Colon (tissue), 2 donors: Measurements from ENCODE around the gene S100A12.
"Not testable (repeated sequence)": the region's sequence is repeated elsewhere in the genome, so short reads cannot be mapped to it uniquely, and the experiment has no call there.

Experiments
- FAIRE-seq: peaks from 2 replicates; lab custom pipeline; 2012; peaks lifted over from hg19 to GRCh38; lab: Jason Lieb, UNC
- donor health status: control.
- donor health status: control.

S100A12 gene

DNA sequence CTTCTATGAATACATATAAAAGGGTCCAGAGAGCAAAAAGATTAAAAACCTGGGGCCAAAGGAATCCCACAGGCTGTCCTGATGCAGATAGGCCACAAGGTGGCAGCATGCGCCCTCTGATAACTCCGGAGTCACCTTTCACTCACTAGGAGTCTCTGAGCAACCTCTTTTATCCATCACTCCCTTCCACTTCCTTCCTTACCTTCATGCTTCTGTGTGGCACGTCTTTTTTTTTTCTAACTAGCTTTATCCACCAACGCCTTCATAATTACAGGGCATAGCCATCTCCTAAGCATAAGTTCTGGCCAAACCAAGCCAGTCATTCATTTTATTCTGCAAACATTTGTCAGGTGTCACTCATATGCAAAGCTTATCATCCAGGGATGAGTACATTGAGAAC lies 22.9 kb downstream of the S100A12 start:
- no peak for FAIRE-seq

DNA sequence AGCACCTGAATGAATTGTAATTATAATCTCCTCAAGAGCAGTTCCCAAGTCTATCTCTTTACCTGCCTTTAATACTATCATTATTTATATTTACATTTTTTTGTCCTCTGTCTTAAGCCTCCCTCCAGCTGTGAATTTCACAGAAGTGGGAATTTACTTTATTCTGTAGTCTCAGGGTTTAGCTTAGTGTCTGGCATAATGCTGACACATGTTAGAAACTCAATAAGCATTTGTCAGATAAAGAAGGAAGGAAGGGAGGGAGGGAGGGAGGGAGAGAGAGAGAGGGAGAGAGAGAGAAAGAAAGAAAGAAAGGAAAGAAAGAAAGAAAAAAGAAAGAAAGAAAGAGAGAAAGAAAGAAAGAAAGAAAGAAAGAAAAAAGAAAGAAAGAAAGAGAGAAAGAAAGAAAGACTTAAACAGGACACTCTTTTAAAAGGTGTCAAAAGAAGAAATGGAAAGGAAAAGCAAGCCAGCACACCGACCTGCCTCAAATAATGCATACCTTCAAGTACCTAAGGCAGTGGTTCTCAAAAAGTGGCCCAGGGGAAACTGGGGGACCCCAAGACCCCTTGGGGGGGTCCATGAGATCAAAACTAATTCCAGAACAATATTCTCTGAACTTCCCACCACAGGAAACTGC lies 25.0 kb downstream of the S100A12 start:
- no peak for FAIRE-seq

DNA sequence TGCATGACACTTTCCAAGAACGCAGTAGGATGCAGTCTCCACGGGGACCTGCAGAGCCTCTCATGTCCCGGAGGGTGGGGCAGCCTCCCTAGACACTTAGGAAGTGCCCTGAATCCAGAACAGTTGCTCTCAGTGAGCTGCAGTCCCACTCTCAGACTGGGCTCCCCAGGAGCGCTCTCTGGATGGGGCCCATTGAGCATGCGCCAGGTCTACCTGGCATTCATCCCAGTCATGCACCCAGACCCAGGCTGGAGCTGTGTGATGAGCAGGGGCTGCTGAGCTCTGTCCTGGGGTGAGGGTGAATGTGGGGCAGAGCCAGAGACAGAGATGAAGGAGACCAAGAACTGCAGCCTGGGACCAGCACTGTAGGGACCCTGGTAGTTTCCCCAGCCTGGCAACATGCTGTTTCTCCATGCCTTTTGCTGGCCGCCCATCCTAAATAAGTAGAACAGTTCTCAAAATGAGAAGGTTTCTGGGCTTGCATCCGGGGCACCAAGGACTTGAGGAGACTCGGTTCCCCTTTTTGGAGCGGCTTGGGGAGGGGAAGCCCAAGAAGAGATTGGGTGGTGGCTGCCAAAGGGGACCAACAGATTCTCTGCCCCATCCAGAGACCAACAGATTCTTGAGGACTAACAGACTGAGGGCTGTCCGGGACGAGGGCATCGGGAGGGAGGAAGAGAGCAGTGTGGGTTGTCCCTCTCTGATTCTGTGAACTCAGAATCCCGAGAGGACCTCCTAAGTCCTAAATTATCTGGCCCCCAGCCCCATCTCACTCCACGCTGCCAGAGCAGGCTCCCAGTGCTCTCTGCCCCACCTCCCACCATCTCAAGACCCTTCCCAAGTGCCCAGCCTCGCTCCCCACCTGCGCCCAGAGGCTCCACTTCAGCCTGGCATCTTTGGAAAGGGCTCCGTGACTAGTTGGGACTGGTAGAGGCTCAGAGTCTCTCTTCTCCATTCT lies 25.8 kb downstream of the S100A12 start:
- no peak for FAIRE-seq

DNA sequence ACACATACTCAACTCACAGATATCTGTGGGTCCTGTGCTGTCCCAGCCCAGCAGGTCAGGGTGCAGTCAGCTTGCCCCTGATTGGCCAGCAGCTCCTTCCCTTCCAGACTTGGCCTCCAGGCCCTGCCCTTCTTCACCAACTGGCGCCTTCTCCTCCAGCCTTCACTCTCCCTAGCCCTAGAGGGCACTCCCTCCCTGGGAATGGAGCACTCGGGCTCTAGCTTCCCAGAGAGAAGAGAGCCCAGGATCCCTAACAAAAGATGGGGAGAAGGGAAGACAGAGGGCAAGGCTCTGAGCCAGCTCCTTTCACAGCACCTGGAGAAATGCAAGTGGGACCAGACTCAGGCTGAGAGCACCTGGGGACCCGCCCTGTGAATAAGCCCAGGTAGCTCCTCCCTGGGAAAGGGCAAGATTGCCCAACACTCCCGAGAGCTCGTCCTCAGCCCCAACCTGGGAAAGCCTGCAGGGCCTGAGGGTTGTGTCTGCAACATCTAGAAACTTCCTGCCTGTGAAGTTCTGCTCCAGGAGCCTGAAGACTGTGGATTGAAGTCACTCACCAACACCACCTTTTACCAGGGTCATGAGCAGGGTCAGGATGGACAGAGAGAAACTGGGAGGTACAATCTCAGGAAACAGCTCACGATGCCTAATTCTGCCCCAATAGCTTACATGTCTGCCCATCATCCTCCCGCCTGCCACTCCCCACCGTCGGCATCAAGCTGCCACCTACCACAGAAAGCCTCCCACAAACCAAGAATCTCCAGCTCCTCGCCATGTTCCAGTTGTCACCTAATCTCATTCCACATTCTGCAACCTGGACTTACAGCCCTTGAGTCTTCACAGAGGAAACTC lies 26.7 kb downstream of the S100A12 start, which contains the start of gene PGLYRP4:
PGLYRP4 (minus strand) TSS at position 331 of the 852 bp plus-strand sequence. CDS start 909 bp downstream, outside the sequence.
- FAIRE-seq, result no peak

DNA sequence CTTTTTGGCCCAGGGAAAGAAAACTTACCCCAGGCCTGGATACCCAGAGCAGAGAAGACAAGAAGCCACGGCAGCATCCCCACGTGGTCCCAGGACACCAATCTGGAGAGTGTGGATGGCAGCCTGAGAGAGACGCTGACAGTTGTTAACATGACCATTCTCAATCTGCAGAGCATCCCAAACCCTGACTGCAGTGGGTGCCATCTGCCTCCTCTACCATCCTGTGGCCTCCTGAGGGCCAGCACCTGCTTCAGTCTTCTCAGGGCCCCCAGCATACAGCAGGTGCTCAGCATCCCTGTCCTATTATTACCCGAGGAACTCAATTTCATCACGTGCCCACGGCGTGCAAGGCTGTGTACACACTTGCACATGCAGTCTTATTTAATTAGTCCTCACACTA lies 27.6 kb downstream of the S100A12 start:
- no peak for FAIRE-seq

DNA sequence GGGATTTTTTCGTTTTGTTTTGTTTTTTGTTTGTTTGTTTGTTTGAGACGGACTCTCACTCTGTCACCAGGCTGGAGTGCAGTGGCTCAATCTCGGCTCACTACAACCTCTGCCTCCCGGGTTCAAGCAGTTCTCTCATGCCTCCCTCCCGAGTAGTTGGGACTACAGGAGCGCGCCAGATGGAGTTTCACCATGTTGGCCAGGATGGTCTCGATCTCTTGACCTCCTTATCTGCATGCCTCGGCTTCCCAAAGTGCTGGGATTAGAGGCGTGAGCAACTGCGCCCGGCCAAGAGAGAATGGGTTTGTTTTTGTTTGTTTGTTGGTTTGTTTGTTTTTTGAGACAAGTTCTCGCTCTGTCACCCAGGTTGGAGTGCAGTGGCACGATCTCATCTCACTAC lies 28.4 kb downstream of the S100A12 start:
- not testable (repeated sequence) for FAIRE-seq

DNA sequence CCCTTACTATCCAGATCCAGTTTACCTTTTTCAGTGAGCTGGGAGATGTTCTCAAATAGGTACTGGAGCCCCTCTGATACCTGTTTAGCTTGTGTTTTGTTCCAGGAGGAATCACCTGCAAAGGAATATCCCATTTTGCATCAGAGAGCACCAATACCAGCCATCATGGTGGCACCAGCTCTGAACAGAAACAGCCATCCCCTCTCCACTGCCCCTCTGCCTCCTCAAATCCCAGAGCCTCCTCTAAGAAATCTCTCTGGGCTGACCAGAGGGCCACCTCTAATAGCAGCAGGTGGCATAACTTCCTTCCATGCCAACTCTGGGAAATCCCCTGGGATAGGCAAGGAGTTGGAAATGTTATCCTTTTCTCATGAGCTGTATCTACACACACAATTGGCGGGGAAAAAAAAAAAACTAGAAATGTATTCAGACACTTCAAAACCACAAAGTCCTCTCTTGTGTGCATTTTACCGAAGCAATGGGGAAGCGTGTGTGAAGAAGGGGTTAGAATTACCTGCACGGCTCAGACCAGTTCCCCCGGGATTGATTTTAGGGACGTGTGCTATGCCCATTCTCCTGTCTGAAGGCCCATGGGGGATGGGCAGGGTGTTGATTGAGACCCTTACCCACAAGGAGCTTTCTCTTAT lies 29.2 kb downstream of the S100A12 start:
- no peak for FAIRE-seq

DNA sequence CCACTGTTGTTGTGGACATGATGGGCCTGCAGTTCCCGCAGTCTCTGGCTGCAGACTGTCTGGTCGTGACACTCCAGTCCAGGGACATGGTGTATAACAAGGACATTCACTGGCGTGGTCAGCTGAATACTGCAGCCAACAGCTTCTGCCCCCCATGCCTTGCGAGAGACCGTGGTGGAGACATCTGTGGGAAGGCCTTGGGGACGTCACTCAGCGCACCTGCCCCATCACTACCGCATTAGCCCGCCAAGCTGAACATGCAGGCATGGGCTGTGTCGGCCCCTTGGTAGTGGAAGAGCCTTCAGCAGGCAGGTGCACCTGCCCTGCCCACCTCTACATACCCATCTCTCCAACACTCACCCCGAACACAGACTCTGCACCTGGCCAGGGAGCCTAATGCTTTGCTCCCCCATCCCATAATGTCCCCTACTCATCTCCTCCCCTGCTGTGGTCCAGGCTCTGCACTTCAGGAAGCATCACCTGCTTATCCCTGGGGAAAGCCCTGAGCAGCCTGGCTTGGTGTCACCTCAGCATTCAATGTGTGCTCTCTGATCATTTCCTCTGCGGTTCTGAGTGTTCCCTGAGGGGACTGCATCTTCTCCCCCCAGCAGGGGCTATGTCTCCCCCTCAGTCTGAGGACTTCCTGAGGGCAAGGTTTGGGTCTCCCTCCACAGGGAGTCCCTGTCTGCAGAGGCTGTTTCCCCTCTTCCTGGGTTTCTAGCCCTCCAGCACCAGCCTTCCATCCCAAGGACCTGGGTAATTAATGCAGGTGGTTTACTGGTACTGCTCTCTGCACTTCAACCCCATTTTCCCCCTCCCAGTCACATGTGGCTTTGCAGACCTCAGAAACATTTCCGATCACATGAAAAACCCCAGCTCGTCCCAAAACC lies 30.0 kb downstream of the S100A12 start:
- FAIRE-seq, result no peak

DNA sequence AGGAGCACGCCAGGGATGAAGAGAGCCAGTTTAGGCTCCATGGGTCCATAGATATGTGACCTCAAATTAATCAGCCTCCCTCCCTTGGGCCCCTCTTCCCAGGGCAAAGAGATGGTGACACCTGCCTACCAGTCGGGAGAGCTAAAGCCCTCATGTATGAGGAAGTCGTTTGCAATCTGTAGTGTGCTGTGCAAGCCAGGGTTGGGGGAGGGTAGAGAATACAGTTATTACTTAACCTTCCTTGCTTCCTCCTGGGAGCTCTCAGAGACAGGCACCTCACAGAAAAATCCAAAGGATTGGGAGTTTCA lies 30.7 kb downstream of the S100A12 start:
- FAIRE-seq, result no peak

DNA sequence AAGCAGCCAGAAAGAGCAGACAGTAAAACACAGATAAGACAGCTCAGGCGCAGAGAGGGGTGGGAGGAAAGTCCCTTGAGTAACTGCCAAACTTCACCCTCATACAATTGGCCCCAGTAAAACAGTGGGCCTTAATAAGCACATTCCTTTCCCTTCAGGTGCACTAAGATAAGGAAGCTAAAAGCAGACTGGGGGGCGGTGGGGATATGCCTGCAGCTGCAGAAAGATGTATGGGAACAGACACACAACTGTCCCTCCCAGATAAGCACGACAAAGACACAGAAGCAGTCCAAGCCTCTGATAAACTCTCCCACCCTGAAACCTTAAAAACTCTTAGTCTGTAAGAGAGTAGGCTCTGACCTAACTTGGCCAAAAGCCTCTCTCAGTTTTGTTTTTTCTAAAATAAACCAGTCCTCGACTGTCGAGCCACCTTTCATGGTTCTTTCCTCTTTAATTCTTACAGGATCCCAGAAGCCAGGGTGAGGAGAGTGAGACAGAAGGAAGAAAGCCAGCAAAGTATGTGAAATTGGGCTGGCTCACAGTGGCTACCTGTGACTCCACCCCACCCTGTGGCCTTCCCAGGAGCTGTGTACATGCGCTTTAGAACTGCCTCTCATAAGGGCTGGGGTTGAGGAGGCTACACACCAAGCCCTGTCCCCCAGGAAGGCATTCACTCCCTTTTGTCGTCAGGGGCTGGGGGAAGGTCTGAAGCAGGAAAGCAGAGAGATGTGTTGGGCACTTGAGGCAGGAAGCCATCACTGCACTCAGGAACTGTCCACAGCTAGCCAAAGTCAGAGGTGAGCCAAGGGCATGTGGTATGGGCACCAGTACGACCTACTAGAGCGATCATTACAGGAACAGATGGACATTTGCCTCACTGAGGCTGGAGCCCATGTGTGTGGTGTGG lies 31.4 kb downstream of the S100A12 start:
- FAIRE-seq, result no peak

DNA sequence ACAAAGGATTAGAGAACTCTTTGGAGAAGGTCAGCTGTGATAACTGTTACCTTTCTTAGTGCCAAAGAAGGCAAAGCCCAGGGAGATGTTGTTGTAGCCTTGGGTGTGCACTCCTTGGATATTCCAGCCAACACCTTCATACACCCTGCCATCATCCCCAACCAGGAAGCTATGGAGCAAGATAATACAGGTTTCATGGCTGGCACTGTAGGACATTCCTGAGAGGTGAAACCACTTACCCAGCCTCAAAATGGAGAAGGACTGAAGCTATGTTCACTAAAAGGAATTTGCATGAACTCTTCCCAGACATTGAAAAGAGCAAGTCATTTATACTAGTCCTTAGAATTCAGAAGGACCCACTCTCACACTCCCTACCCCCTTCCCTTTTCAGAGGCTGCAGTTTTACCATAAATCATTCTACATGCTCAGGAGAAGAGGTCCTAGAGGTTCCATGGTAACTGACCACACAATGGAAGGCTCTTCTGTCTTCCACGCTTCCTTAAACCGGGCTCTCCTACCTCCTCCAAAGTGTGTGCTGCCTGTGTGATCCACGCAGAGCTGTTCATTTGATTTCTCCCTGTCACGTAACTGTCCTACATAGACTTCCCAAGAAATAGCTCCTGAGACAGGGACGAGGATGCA lies 32.3 kb downstream of the S100A12 start:
- FAIRE-seq, result no peak

DNA sequence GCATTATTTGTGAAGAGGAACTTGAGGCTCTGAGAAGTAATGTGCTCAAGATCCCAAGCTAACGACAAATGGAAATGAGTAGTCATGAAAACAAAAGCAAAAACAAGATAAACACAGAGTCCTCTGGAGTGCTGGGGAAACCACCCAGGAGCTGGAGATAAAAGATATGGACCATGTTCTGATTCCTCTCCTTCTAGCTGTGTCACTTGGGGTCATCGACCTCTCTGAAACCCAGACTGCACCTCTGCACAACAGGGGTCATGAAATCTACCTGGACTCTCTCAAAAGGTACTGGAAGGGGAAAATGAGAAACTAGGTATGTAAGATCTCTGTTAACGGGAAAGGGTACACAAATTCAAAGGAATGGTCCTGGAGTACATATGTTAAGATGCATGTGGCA lies 33.2 kb downstream of the S100A12 start:
- no peak for FAIRE-seq

DNA sequence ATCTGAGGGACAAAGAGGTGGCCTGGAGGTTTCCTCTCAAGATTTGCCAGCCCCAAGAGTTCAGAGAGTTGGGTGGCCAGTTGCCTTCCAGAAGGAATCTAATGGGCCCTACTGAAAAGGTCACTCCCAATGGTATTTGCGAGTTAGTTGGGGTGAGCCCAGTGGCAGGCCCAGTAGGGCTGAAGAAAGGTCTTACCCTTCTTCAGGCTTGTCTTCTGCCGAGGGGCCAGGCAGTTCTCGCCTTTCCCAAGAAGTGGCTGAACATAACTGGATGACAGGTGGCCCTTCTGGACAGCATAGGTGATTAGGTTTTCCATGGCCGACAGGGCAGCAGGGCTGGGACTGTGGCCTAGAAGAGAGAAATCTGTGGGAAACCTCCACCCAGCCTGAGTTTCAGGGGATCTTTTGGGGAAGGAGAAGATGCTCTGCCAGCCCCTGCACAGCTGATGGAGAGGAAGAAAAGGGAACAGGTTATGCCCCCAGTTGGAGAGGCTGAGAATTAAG lies 33.9 kb downstream of the S100A12 start:
- FAIRE-seq, result no peak

DNA sequence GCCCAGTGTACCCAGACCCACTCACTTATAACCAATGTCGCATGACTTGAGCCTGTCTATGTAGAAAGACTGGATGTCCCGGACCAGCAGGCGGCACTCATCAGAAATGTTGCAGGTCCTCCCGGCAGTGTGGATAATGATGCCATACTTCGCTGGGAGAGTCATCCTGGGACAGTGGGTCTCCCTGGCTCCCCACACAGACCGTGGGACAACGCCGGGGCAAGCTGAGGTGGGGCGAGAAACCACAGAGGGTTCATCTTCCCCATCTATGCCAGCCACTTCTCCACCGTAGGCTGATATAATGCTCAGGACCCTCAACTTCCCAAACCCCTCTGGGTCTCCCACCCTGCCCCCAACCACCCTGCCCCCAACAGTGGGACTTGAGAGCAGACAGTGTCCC lies 35.1 kb downstream of the S100A12 start:
- no peak for FAIRE-seq

DNA sequence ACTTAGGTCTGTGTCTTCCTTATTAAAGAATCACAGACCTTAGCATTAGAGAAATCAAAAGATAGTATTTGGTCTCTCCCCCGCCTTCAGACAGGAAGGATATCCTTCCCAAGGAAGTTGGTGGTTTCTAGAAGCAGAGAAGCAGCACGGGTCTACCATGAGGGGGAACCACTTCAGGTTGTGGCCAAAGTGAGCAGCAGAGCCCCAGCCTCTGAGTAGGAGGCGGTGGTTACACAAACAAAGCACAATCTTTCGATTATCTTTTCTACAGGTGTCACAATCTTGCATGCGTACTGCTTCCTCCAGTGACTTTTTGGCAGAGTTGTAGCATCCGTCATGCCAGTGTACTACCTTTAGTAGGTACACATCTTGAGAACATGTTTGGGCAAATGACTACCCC lies 35.6 kb downstream of the S100A12 start:
- no peak for FAIRE-seq

DNA sequence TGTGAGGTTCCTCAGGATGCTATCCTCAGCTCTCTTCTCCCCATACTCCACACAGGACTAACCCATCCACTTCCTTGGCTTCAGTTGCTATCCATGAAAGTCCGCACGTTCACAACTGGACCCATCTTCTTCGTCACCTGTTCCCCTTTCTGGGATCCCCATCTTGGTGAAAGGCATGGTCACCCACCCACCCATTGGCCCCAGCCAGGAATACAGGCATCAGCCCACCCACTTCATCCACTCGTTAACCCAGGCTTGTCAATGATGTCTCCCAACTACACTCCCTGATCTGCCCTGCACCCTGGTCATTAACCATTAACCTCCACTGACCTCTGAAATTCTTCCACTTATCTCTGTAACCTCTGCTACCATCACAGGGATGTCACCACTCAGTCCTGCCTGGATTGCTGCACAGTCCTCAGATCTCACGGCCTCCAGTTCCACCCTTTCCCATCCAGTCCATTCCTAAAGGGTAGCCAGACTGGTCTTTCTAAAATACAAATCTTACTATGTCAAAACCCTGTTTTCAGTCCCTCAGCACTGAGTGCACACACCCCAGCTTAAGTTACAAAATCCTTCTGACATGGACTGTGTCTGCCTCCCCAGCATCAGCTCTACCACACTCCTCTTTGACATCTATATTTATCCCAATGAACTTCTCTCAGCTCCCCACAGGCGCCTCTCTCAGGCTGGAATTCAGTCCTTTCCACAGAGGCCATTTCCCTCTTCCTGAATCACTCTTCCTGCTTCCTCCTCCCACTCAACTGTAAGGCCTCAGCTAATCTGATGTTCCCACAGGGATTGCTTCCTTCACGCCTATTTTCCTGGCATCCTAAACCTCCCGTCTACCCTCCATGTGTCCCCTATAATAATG lies 37.2 kb downstream of the S100A12 start:
- no peak for FAIRE-seq

DNA sequence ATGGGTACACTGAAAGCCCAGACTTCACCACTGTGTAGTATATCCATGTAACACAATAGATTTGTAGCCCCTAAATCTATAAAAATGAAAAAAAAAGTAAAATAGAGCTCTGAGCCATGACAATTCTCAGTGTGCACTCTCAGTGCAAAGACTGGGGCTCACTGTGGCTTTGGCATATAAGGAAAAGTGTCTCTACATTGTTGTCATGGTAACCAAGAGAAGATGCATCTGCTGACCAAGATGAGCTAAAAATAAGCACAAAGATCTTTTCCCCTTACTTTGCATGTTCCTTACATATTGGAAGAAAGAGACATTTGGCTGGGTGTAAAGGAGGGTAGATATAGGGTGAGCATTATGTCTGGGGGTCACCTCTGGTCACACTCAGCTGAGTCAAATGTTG lies 38.8 kb downstream of the S100A12 start:
- FAIRE-seq, result no peak

DNA sequence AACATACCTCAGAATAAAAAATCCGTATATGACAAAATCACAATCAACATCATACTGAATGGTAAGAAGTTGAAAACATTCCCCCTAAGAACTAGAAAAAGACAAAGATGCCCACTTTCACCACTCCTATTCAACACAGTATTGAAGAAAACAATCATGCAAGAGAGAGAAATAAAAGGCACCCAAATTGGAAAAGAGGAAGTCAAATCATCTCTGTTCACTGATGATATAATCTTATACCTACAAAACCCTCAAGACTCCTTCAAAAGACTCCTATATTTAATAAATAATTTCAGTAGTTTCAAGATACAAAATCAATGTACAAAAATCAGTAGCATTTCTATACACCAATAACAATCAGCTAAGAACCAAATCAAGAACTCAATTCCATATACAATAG lies 41.5 kb downstream of the S100A12 start:
- FAIRE-seq, result no peak
